NT2/D1 (cell line): ENCODE results near the gene CASQ2.

ENCODE experiments used
- DNase-seq: peaks from one replicate; pipeline ENCODE4 v3.0.0-alpha.2; 2011; ENCODE audit warnings: low read depth, low spot score
- H3K27me3 ChIP-seq: 2 replicates; pipeline ENCODE4 v1.6.0; 2011; ENCODE audit warnings: mild to moderate bottlenecking; ENCODE audit not compliant: insufficient read length, insufficient read depth
- H3K36me3 ChIP-seq: 2 replicates; pipeline ENCODE4 v1.6.1; 2011; ENCODE audit warnings: mild to moderate bottlenecking, low read length, mixed read lengths; ENCODE audit not compliant: insufficient read depth, insufficient read length
- H3K4me1 ChIP-seq: 2 replicates; pipeline ENCODE4 v1.5.1; 2011; ENCODE audit not compliant: insufficient read depth, insufficient read length
- H3K4me3 ChIP-seq: 2 replicates; pipeline ENCODE4 v1.5.1; 2011; ENCODE audit warnings: low read depth; ENCODE audit not compliant: insufficient read length
- H3K9ac ChIP-seq: 2 replicates; pipeline ENCODE4 v1.6.0; 2011; ENCODE audit warnings: low read depth; ENCODE audit not compliant: insufficient read length
- H3K9me3 ChIP-seq: 2 replicates; pipeline ENCODE4 v1.5.1; 2011; ENCODE audit warnings: mild to moderate bottlenecking, low read length; ENCODE audit not compliant: insufficient read depth
- SUZ12 ChIP-seq: IDR thresholded peaks from 2 replicates; pipeline ENCODE4 v1.6.1; 2011; ENCODE audit not compliant: insufficient read length, insufficient read depth; ENCODE audit errors: extremely low read depth
- YY1 ChIP-seq: IDR thresholded peaks from 2 replicates; pipeline ENCODE4 v1.6.1; 2011; ENCODE audit not compliant: insufficient read length, insufficient read depth
- ZNF274 ChIP-seq: IDR thresholded peaks from 2 replicates; pipeline ENCODE4 v1.6.1; 2011; ENCODE audit warnings: mild to moderate bottlenecking, low read depth, low read length

The CASQ2 gene

DNA sequence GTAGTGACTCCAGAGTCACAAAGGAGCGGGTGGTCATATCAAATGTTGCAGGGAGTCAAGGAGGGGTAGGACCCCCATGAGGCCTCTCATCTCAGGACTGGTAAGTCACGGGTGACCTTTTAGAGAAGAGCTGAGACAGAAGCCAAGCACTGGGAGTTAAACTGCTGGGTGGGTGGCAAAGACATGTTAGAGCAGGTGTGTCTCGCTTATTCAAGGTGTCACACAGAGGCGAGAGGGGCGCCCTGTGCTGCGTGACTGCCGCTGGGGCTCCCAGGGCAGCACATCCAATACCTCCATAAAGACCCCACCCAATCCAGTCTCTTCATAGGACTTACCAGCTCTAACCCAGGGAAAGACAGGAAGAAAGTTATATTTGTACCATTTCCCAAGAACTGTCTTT, 15.2 kb downstream of the CASQ2 start:
- no peak for DNase-seq

DNA sequence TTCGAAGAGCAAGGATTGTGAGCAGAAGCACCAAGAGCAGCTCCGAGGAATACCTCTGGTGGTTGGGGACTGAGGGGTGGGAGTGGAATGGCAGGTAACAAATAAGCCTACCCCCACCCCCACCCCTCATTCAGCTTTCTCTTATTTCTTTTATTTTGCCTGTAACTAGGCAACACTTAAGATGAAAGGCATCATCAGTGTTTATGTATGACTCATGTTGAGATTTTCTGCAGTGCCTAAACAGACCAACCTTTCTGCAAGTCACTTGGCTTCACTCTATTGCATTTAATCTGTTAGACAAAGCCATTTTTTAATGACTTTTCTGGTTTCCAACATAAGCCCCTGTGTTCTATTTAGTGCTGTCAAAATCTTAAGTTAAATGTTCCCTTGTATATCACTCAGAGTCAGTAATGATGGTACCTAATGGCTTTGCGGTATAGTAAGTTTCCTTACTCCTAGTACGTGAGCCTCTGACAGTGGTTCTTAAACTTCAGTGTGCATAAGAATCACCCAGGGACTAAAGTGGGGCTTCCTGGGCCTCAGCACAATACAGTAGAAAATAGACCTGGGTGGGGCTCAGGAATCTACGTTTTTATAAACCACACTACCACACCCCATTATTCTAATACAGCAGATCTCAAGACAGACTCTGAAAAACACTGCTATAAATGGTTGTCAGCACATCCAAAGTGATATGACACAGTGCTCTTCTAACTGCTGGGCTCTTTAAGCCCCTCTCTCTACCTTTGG, 19.9 kb downstream of the CASQ2 start:
- TF ChIP-seq YY1 = no peak
- TF ChIP-seq SUZ12 = no peak
- TF ChIP-seq ZNF274 = no peak
- Histone ChIP-seq H3K4me1 (peaks cover 2% of the 10 kb centered on the region), H3K9me3 (peaks cover 6% of the 10 kb centered on the region), H3K27me3 (no peaks in the 10 kb centered on the region), H3K9ac (no peak overlapping the region), H3K4me3 (no peak overlapping the region), H3K36me3 (no peaks in the 10 kb centered on the region)
- DNase-seq = no peak

More for the DNA sequence above, 15.2 kb downstream of the CASQ2 start:
- Histone ChIP-seq H3K9ac (no peak overlapping the region), H3K27me3 (no peaks in the 10 kb centered on the region), H3K36me3 (no peaks in the 10 kb centered on the region), H3K4me3 (no peak overlapping the region), H3K4me1 (peaks cover 2% of the 10 kb centered on the region), H3K9me3 (no peaks in the 10 kb centered on the region)
- TF ChIP-seq SUZ12 = no peak
- TF ChIP-seq YY1 = no peak
- no peak for TF ChIP-seq ZNF274

DNA sequence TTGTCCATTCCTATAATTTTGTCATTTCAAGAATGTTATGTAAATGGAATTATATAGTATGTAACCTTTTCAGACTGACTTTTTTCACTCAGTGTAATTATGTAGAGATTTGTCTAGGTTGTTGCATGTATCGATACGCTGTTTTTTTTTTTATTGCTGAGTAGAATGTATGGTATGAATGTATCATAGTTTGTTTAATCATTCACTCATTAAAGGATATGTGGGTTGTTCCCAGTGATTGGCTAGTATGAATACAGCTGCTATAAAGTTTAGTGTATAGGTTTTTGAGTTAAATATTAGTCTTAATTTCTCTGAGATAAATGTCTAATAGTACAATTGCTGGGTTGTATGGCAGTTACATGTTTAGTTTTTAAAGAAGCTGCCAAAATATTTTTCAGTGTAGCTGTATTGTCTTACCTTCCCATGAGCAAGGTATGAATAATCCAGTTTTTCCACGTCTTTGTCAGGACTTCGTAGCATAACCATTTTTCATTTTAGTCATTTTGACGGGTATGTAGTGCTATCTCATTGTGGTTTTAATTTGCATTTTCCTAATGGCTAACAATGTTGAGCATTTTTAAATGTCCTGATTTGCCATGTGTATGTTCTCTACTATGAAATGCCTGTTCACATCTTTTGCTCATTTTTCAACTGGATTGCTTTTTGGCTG, 22.4 kb downstream of the CASQ2 start:
- Histone ChIP-seq H3K27me3 (no peaks in the 10 kb centered on the region), H3K4me1 (no peaks in the 10 kb centered on the region), H3K9ac (no peak overlapping the region), H3K4me3 (no peak overlapping the region), H3K36me3 (no peaks in the 10 kb centered on the region), H3K9me3 (peaks cover 6% of the 10 kb centered on the region)
- DNase-seq = no peak
- TF ChIP-seq YY1 = no peak
- TF ChIP-seq SUZ12 = no peak
- TF ChIP-seq ZNF274 = no peak

DNA sequence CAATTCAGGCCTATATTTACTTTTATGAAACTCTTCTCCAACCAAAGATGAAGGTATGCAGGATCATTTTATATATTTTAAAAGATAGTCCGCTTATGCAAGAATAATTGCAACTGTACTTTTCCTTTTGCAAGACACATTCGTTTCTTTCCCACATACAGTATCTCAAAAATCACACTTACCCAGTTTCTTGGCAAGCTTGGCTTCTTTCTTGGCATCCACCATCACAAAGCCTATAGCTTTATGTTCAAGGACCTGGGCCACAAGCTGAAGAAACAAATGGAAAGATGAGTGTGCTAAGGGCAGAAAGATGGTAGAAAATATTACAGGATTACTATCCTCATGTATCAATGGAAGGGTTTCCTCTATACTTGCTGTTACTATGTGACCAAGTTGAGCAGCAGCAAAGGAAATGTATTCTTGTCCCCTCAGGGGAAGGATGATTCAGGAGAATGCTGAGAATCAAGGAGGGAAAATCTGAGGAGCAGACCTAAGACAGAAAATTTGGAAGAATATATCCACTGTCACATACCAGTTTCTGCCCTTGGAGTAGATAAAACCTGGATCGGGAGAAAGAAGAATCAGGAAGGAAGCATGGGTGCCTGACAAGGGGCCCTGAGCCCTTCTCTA, 23.8 kb downstream of the CASQ2 start:
- Histone ChIP-seq H3K9me3 (peaks cover 6% of the 10 kb centered on the region), H3K36me3 (no peaks in the 10 kb centered on the region), H3K27me3 (no peaks in the 10 kb centered on the region), H3K4me3 (no peak overlapping the region), H3K9ac (no peak overlapping the region), H3K4me1 (no peaks in the 10 kb centered on the region)
- no peak for TF ChIP-seq SUZ12
- TF ChIP-seq ZNF274 = no peak
- no peak for TF ChIP-seq YY1
- no peak for DNase-seq

DNA sequence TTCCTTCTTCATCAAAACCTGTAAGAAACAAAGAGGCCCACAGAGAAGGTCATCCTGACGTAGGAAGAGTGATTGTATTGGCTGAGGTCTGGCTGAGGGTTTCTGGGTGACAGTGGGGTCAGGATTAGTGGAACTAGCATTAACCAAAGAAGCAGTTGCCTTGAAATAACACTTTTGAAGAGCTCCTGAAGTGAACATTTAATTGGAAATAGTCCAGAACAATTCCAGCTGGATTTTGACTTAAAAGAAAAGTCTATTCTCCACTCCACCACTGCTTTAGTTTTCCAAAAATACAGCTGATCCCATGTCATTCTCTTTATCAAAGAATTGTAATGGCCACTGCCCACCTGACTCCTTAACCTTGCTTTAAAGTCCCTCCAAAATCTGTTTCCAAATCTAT, 27.7 kb downstream of the CASQ2 start:
- no peaks in the 10 kb centered on the region for H3K36me3 ChIP-seq
- H3K9me3 ChIP-seq = no peaks in the 10 kb centered on the region
- H3K4me3 ChIP-seq = no peak overlapping the region
- DNase-seq = no peak
- TF ChIP-seq ZNF274 (no peak), YY1 (no peak), SUZ12 (no peak)
- H3K4me1 ChIP-seq = peaks cover 2% of the 10 kb centered on the region
- H3K27me3 ChIP-seq = no peaks in the 10 kb centered on the region
- no peak overlapping the region for H3K9ac ChIP-seq

DNA sequence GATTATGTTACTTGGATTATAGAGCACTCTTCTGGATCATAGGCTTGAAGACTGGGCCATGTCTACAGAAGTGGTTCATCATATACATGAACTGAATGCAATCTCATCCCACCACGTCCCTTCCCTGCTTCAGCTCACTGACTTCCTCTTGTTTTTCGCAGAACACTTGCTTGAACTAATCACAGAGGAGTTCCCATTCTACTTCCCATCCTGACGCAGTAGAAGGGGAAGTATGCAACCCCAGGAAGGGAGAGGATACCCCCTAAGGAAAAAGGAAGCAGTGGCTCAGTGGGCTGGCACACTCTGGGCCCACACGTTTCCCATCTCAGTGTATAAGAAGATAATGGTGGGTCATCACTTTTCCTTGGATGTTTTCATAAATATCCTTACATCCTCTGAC, 36.2 kb downstream of the CASQ2 start:
- Histone ChIP-seq H3K4me3 (no peak overlapping the region), H3K36me3 (no peaks in the 10 kb centered on the region), H3K9me3 (no peaks in the 10 kb centered on the region), H3K27me3 (no peaks in the 10 kb centered on the region), H3K9ac (no peak overlapping the region), H3K4me1 (peaks cover under 1% of the 10 kb centered on the region)
- TF ChIP-seq SUZ12 = no peak
- no peak for TF ChIP-seq YY1
- no peak for TF ChIP-seq ZNF274
- no peak for DNase-seq

DNA sequence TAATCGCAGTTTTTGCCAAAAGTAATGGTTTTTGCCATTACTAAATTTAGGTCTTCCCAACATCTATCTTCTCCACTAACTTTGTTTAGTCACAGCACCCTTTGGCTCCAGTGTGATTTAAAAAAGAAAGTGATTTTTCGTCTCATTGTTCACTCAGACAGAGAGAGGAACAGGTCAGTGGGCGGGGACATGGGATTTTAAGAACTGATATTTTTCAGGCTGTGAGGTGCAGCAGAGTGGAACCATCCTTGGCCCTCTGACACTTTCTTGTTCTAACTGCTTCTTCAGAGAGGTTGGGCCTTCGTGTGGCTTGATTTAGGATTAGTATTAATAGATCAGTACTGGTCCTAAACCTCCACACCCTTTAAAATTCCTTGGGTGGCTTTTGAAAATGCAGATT, 38.8 kb downstream of the CASQ2 start:
- H3K27me3 ChIP-seq = no peaks in the 10 kb centered on the region
- no peak overlapping the region for H3K9ac ChIP-seq
- no peaks in the 10 kb centered on the region for H3K36me3 ChIP-seq
- no peaks in the 10 kb centered on the region for H3K4me1 ChIP-seq
- no peak for TF ChIP-seq SUZ12
- TF ChIP-seq ZNF274 = no peak
- TF ChIP-seq YY1 = no peak
- H3K4me3 ChIP-seq = no peak overlapping the region
- no peak for DNase-seq
- H3K9me3 ChIP-seq = no peaks in the 10 kb centered on the region
